Skeletal muscle tissue (tissue), 4 donors: ENCODE data around the gene CHEK2. TPM values are rescaled to one million over a fixed set of nuclear protein-coding genes. Genes with fewer than 3 reads are reported as not detected.
"Not testable (repeated sequence)": the region's sequence is repeated elsewhere in the genome, so short reads cannot be mapped to it uniquely, and the experiment has no call there.

Experiments
- H3K27ac ChIP-seq: one replicate; pipeline ENCODE4 v1.7.0; 2013; ENCODE audit warnings: mild to moderate bottlenecking, low read depth, low read length, inconsistent platforms
- H3K27me3 ChIP-seq, 3 donors: one replicate each; pipeline ENCODE4 v1.7.0; 2013; ENCODE audit warnings: low read length in 3 of 3; ENCODE audit not compliant: control insufficient read depth in 3 of 3, insufficient read depth in 3 of 3
- H3K36me3 ChIP-seq, 3 donors: one replicate each; pipeline ENCODE4 v1.7.0; 2013; ENCODE audit warnings: low read length in 3 of 3; ENCODE audit not compliant: control insufficient read depth in 3 of 3, insufficient read depth in 3 of 3
- H3K4me1 ChIP-seq, 3 donors: one replicate each; pipeline ENCODE4 v1.7.0; 2013; ENCODE audit warnings: low read length in 3 of 3, mild to moderate bottlenecking in 3 of 3; ENCODE audit not compliant: control insufficient read depth in 3 of 3, insufficient read depth in 3 of 3
- H3K4me3 ChIP-seq, 3 donors: one replicate each; pipeline ENCODE4 v1.7.0; 2013; ENCODE audit warnings: low read length in 3 of 3
- H3K9ac ChIP-seq, 3 donors: one replicate each; pipeline ENCODE4 v1.7.0; 2013; ENCODE audit warnings: low read length in 3 of 3, mild to moderate bottlenecking in 3 of 3, moderate library complexity in 2 of 3, low read depth in 1 of 3
- H3K9me3 ChIP-seq, 3 donors: one replicate each; pipeline ENCODE4 v1.7.0; 2013; ENCODE audit warnings: low read length in 3 of 3; ENCODE audit not compliant: control insufficient read depth in 3 of 3
- total RNA-seq: library from RNA; depleted of rRNA; stranded (reverse); fragments of >200 nt; gene quantifications from one replicate; pipeline ENCODE4 v1.2.3, GENCODE V29; 2014
- donor health status: Osteomylitis.

Gene CHEK2
- total RNA-seq, 1 donor from 2014 or later, result 12.5 TPM

- Histone ChIP-seq H3K9me3 (no peaks in the 10 kb centered on the region), H3K9ac (no peak overlapping the region), H3K4me1 (peaks cover 0 to 4% (median 3%) of the 10 kb centered on the region in 3 donors), H3K27me3 (no peaks in the 10 kb centered on the region), H3K36me3 (no peaks in the 10 kb centered on the region), H3K27ac (no peak overlapping the region), H3K4me3 (no peak overlapping the region)
Measured at GRCh38 chr22:28674121-28674563, 67.5 kb downstream of the CHEK2 start.

DNA sequence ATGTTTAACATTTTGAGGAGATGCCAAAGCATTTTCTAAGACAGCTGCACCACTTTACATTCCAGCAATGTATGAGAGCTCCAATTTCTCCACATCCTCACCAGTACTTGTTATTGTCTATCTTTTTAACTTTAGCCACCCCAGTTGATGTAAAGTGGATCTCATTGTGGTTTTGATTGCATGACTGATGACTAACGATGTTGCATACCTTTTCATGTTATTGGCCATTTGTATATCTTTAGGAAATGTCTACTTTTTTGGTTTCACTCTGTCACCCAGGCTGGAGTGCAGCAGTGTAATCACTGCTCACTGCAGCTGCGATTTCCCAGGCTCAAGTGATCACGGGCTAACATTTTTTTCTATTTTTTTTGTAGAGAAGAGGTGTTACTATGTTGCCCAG is 70.9 kb downstream of the CHEK2 start:
- Histone ChIP-seq H3K36me3 (no peaks in the 10 kb centered on the region), H3K4me3 (no peak overlapping the region), H3K4me1 (no peaks in the 10 kb centered on the region), H3K27ac (no peak overlapping the region), H3K9ac (no peak overlapping the region), H3K27me3 (no peaks in the 10 kb centered on the region), H3K9me3 (no peaks in the 10 kb centered on the region)

GRCh38 chr22:28670161-28670560 is 71.5 kb downstream of the CHEK2 start:
- Histone ChIP-seq H3K4me3 (no peak overlapping the region), H3K36me3 (no peaks in the 10 kb centered on the region), H3K9me3 (no peaks in the 10 kb centered on the region), H3K27ac (no peak overlapping the region), H3K27me3 (no peaks in the 10 kb centered on the region), H3K4me1 (no peaks in the 10 kb centered on the region), H3K9ac (no peak overlapping the region)

- H3K27me3 ChIP-seq, result no peaks in the 10 kb centered on the region
- H3K4me3 ChIP-seq, result no peak overlapping the region
- H3K4me1 ChIP-seq, result no peaks in the 10 kb centered on the region
- H3K36me3 ChIP-seq, result no peaks in the 10 kb centered on the region
- H3K27ac ChIP-seq, result no peak overlapping the region
- H3K9me3 ChIP-seq, result no peaks in the 10 kb centered on the region
- H3K9ac ChIP-seq, result no peak overlapping the region
Measured at GRCh38 chr22:28669387-28669786, 72.2 kb downstream of the CHEK2 start.

- not testable (repeated sequence) for H3K9ac ChIP-seq, H3K27me3 ChIP-seq, H3K9me3 ChIP-seq, H3K4me1 ChIP-seq, H3K27ac ChIP-seq, H3K4me3 ChIP-seq, H3K36me3 ChIP-seq
Measured at GRCh38 chr22:28663569-28663942, 78.1 kb downstream of the CHEK2 start.

DNA sequence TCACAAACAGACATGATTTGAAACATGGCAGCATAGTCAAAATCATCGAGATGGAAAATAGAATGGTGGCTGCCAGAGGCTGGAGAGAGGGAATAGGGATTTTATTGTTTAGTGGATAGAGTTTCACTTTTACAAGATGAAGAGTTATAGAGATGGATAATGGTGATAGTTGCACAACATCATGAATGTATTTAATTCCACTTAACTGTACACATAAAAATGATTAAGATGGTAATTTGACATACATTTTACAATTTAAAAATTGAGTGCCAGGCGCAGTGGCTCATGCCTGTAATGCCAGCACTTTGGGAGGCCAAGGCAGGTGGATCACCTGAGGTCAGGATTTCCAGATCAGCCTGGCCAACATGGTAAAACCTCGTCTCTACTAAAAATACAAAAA is 83.2 kb downstream of the CHEK2 start:
- no peaks in the 10 kb centered on the region for H3K36me3 ChIP-seq
- H3K27me3 ChIP-seq, result no peaks in the 10 kb centered on the region
- no peak overlapping the region for H3K27ac ChIP-seq
- H3K4me3 ChIP-seq, result no peak overlapping the region
- H3K9ac ChIP-seq, result no peak overlapping the region
- H3K9me3 ChIP-seq, result no peaks in the 10 kb centered on the region
- no peaks in the 10 kb centered on the region for H3K4me1 ChIP-seq

DNA sequence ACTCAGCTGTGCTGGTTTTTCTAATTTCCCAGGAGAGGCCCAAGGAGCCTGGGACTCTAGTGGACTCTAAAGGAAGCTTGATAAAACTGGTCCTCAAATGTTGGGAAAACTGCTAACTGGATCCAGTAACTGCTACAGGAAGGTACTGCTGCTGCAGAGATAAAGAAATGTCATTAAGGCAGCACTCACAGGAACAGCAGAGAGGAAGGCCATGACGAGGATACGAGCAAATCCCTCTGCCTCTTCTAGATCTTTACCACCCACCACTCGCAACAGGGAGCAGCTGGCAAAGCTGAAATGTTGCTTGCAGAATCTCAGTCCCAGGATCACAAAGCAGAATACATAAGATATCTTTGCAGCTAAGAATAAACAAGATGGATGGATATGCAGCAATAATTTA is 85.4 kb downstream of the CHEK2 start:
- H3K27ac ChIP-seq, result no peak overlapping the region
- H3K36me3 ChIP-seq, result no peaks in the 10 kb centered on the region
- no peak overlapping the region for H3K4me3 ChIP-seq
- H3K9me3 ChIP-seq, result no peaks in the 10 kb centered on the region
- H3K27me3 ChIP-seq, result no peaks in the 10 kb centered on the region
- no peaks in the 10 kb centered on the region for H3K4me1 ChIP-seq
- H3K9ac ChIP-seq, result no peak overlapping the region

- Histone ChIP-seq H3K9me3 (no peaks in the 10 kb centered on the region), H3K27ac (no peak overlapping the region), H3K4me1 (no peaks in the 10 kb centered on the region), H3K36me3 (no peaks in the 10 kb centered on the region), H3K4me3 (no peak overlapping the region), H3K9ac (no peak overlapping the region), H3K27me3 (no peaks in the 10 kb centered on the region)
Measured at GRCh38 chr22:28650463-28650862, 91.2 kb downstream of the CHEK2 start.

GRCh38 chr22:28648792-28649191 is 92.8 kb downstream of the CHEK2 start:
- no peaks in the 10 kb centered on the region for H3K27me3 ChIP-seq

GRCh38 chr22:28647216-28647615 is 94.4 kb downstream of the CHEK2 start:
- Histone ChIP-seq H3K9ac (no peak overlapping the region), H3K27me3 (no peaks in the 10 kb centered on the region), H3K4me1 (no peaks in the 10 kb centered on the region), H3K9me3 (no peaks in the 10 kb centered on the region), H3K36me3 (no peaks in the 10 kb centered on the region), H3K4me3 (no peak overlapping the region), H3K27ac (no peak overlapping the region)

More at GRCh38 chr22:28648792-28649191, 92.8 kb downstream of the CHEK2 start:
- H3K4me1 ChIP-seq, result no peaks in the 10 kb centered on the region
- H3K9me3 ChIP-seq, result no peaks in the 10 kb centered on the region
- no peak overlapping the region for H3K4me3 ChIP-seq
- H3K36me3 ChIP-seq, result no peaks in the 10 kb centered on the region
- no peak overlapping the region for H3K27ac ChIP-seq
- no peak overlapping the region for H3K9ac ChIP-seq

DNA sequence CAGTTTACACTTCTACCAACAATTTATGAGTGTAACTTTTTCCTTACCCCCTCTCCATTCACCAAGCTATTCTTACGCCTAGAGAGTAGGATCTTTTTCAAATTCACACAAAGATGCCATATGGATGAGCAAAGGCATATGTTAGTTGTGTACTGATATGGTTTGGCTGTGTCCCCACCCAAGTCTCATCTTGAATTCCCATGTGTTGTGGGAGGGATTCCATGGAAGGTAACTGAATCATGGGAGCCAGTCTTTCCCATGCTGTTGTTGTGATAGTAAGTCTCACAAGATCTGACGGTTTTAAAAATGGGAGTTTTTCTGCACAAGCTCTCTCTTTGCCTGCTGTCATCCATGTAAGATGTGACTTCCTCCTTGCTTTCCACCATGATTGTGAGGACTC is 102.3 kb downstream of the CHEK2 start:
- H3K27me3 ChIP-seq, result no peaks in the 10 kb centered on the region
- no peaks in the 10 kb centered on the region for H3K36me3 ChIP-seq
- H3K4me1 ChIP-seq, result no peaks in the 10 kb centered on the region
- no peaks in the 10 kb centered on the region for H3K9me3 ChIP-seq
- no peak overlapping the region for H3K9ac ChIP-seq
- no peak overlapping the region for H3K4me3 ChIP-seq
- H3K27ac ChIP-seq, result no peak overlapping the region
